Left ventricle myocardium inferior (tissue), 1 donor: Measurements from ENCODE around the gene HSPB3. TPM values are rescaled to one million over a fixed set of nuclear protein-coding genes. Genes with fewer than 3 reads are reported as not detected.

Experiments
- DNase-seq: peaks from one replicate; pipeline ENCODE4 v3.0.0-alpha.2; 2020
- H3K27ac ChIP-seq: fragments of 200-600 bp; replicated peaks from 2 replicates; pipeline ENCODE4 v1.8.0; 2021
- H3K27me3 ChIP-seq: fragments of 200-600 bp; 2 replicates; pipeline ENCODE4 v1.8.0; 2021; ENCODE audit warnings: low read depth
- H3K36me3 ChIP-seq: fragments of 200-600 bp; 2 replicates; pipeline ENCODE4 v1.8.0; 2021
- H3K4me1 ChIP-seq: fragments of 200-600 bp; 2 replicates; pipeline ENCODE4 v1.8.0; 2021
- H3K4me3 ChIP-seq: fragments of 200-600 bp; 2 replicates; pipeline ENCODE4 v1.8.0; 2021; ENCODE audit warnings: mild to moderate bottlenecking, moderate library complexity
- H3K9me3 ChIP-seq: fragments of 200-600 bp; replicated peaks from 2 replicates; pipeline ENCODE4 v1.8.0; 2021
- intact Hi-C: fragments of 100-400 bp; cut with micrococcal nuclease; formaldehyde crosslinking; loops from one replicate; pipeline ENCODE4 v1.11.0; 2022
- total RNA-seq: library from RNA; stranded (reverse); fragmentation: NEBNext Ultra II Directional; extraction: Animal tissue kit (Norgen Biotek cat#: 25700); gene quantifications from one replicate; pipeline ENCODE4 v1.2.1, GENCODE V29; 2021
- TF ChIP-seq, protein P1 (sequence below): fragments of 200-600 bp; IDR thresholded peaks from 2 replicates; pipeline ENCODE4 v1.8.0; 2021; ENCODE audit warnings: antibody characterized with exemption, mild to moderate bottlenecking, borderline replicate concordance
- donor health status: DM: no; HTN: yes; CAD: no; lungs with severe emphysema.

The HSPB3 gene
- total RNA-seq, 1 donor from 2014 or later: 418 TPM

DNA sequence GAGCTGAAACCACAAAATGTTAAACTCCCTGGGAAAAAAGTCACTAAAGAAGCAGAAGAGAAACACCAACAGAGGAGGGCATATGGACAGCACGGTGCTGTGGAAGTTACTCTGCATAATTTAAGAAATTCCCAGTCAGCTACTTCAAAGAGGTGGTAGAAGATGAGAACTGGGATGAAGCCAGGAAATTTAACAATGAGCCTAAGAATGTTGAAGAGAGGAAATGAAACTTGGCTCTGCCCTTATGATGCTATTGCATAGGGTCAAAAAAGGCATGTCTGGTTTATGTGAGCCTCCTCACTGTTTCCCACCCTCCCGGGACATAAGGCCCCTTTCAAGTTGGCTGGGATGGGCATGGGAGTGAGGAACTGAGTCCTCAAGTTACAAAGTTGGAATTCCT, 36.7 kb downstream of the HSPB3 start:
- Histone ChIP-seq H3K4me3 (no peak overlapping the region), H3K27me3 (no peaks in the 10 kb centered on the region)

DNA sequence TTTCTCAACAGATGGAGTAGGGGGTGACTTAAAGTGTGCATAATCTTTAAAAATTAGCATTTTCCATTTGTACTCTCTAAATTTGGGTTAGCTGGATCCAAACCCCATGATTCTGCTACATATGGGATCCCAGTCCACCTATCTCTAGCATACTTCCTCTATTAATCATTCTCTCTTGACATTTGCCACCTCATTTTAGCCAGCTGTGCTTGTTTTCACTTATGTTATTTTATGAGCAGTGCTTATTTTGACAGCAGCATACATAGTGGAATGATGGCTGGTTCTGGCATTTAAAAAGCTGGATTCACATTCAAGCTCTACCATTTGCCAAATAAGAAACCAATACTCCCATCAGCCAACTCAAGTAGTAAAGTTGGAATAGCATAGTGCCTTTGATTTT, 39.5 kb downstream of the HSPB3 start:
- no peaks in the 10 kb centered on the region for H3K36me3 ChIP-seq
- no peaks in the 10 kb centered on the region for H3K4me1 ChIP-seq
- intact Hi-C loops: no loop called here
- no peak for DNase-seq
- no peak overlapping the region for H3K4me3 ChIP-seq
- H3K27ac ChIP-seq: no peak overlapping the region
- TF ChIP-seq, protein P1, sequence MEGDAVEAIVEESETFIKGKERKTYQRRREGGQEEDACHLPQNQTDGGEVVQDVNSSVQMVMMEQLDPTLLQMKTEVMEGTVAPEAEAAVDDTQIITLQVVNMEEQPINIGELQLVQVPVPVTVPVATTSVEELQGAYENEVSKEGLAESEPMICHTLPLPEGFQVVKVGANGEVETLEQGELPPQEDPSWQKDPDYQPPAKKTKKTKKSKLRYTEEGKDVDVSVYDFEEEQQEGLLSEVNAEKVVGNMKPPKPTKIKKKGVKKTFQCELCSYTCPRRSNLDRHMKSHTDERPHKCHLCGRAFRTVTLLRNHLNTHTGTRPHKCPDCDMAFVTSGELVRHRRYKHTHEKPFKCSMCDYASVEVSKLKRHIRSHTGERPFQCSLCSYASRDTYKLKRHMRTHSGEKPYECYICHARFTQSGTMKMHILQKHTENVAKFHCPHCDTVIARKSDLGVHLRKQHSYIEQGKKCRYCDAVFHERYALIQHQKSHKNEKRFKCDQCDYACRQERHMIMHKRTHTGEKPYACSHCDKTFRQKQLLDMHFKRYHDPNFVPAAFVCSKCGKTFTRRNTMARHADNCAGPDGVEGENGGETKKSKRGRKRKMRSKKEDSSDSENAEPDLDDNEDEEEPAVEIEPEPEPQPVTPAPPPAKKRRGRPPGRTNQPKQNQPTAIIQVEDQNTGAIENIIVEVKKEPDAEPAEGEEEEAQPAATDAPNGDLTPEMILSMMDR: no peak
- H3K9me3 ChIP-seq: peaks cover 11% of the 10 kb centered on the region
- no peaks in the 10 kb centered on the region for H3K27me3 ChIP-seq

More for the DNA sequence above, 36.7 kb downstream of the HSPB3 start:
- H3K4me1 ChIP-seq: no peaks in the 10 kb centered on the region
- TF ChIP-seq, protein P1: no peak
- no peak for DNase-seq
- H3K36me3 ChIP-seq: no peaks in the 10 kb centered on the region
- intact Hi-C loops: no loop called here
- no peaks in the 10 kb centered on the region for H3K9me3 ChIP-seq
- H3K27ac ChIP-seq: no peak overlapping the region

Other genes starting within 250 kb of the HSPB3 start
- gene ARL15, start 145.1 kb upstream of the HSPB3 start, total RNA-seq: 18.2 TPM
- gene SNX18, start 62.1 kb downstream of the HSPB3 start, total RNA-seq: 28.7 TPM